Nasal cavity respiratory epithelium epithelial cell of viscerocranial mucosa (primary cell): ENCODE results near the gene BET1L. TPM values are rescaled to one million over a fixed set of nuclear protein-coding genes. Genes with fewer than 3 reads are reported as not detected.

ENCODE experiments used
- total RNA-seq: library from RNA; depleted of rRNA; stranded (reverse); fragments of >200 nt; gene quantifications from 2 replicates; pipeline ENCODE4 v1.2.3, GENCODE V29; 2014

Gene BET1L
- total RNA-seq, result 15.0 and 25.0 TPM in 2 replicates

GRCh38 chr11:207208-207862, at the start of gene BET1L, which contains the start of gene RIC8A:
BET1L (minus strand) TSS chr11:207399; CDS start chr11:207321, 78 bp downstream.
RIC8A (plus strand) TSS chr11:207708; CDS start chr11:208855, 1,147 bp downstream.

GRCh38 chr11:236774-237767, 29.9 kb upstream of the BET1L start, which contains the start of gene PSMD13:
PSMD13 (plus strand) TSS chr11:236976; CDS start chr11:237050, 74 bp downstream.

GRCh38 chr11:235997-236773, 29.0 kb upstream of the BET1L start, which contains the start of gene SIRT3:
SIRT3 (minus strand) TSS chr11:236342; CDS start chr11:236328, 14 bp downstream.

GRCh38 chr11:192674-193128, 14.5 kb downstream of the BET1L start, which contains the start of gene SCGB1C1:
SCGB1C1 (plus strand) TSS chr11:193078; CDS start chr11:193100, 22 bp downstream.

Other genes with a start within 250 kb of the BET1L start
- gene SCGB1C1, start 14.3 kb downstream of the BET1L start, total RNA-seq, result not detected in 2 replicates
- 126 and 142 TPM in 2 replicates for gene RIC8A, start 309 bp upstream of the BET1L start, total RNA-seq
- gene SIRT3, start 28.9 kb upstream of the BET1L start, total RNA-seq, result 8.4 and 9.2 TPM in 2 replicates
- gene PSMD13, start 29.6 kb upstream of the BET1L start, total RNA-seq, result 83.6 and 141 TPM in 2 replicates
- not detected in 2 replicates for gene NLRP6, start 71.0 kb upstream of the BET1L start, total RNA-seq
- 1.7 and 5.5 TPM in 2 replicates for gene PGGHG, start 81.7 kb upstream of the BET1L start, total RNA-seq
- not detected in 2 replicates for gene IFITM5, start 92.1 kb upstream of the BET1L start, total RNA-seq
- 2.8 and 7.2 TPM in 2 replicates for gene IFITM2, start 100.4 kb upstream of the BET1L start, total RNA-seq
- gene IFITM1, start 106.6 kb upstream of the BET1L start, total RNA-seq, result 5.9 and 7.9 TPM in 2 replicates
- gene IFITM3, start 113.5 kb upstream of the BET1L start, total RNA-seq, result 15.0 and 35.7 TPM in 2 replicates
- 4.8 and 17.3 TPM in 2 replicates for gene B4GALNT4, start 162.1 kb upstream of the BET1L start, total RNA-seq
- gene PKP3, start 186.8 kb upstream of the BET1L start, total RNA-seq, result 208 and 214 TPM in 2 replicates
- 7.4 and 22.2 TPM in 2 replicates for gene SIGIRR, start 207.6 kb upstream of the BET1L start, total RNA-seq
- 4.4 and 15.9 TPM in 2 replicates for gene ANO9, start 234.6 kb upstream of the BET1L start, total RNA-seq
- 24.3 and 31.7 TPM in 2 replicates for gene PTDSS2, start 242.9 kb upstream of the BET1L start, total RNA-seq